Left renal cortex interstitium (tissue), 4 donors: ENCODE results near the gene SFXN1. TPM values are rescaled to one million over a fixed set of nuclear protein-coding genes. Genes with fewer than 3 reads are reported as not detected.

Source experiments
- DNase-seq, 4 donors: peaks; one replicate each; pipeline ENCODE4 v3.0.0-alpha.2; 2013; ENCODE audit warnings: low read depth in 4 of 4, low spot score in 2 of 4, missing footprints in 1 of 4
- polyA plus RNA-seq, 4 donors: library from polyadenylated mRNA; unstranded; fragments of 120-200 nt; gene quantifications; one replicate each; pipeline ENCODE4 v1.2.1, GENCODE V29; 2013; ENCODE audit not compliant: insufficient read length in 4 of 4

The SFXN1 gene
- polyA plus RNA-seq, 4 donors = 31.5 to 56.0 (median 46.6) TPM

DNA sequence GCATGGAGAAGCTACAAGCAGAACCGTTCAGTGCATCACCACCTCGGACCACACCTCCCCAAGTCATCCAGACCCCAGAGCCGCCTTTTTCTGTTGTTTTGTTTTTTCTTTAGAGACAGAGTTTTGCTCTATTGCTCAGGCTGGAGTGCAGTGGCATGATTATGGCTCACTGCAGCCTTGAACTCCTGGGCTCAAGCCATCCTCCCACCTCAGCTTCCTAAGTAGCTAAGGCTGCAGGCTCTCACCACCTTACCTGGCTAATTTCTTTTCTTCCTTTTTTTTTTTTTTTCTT lies 13.5 kb upstream of the SFXN1 start:
- DNase-seq = no peak

DNA sequence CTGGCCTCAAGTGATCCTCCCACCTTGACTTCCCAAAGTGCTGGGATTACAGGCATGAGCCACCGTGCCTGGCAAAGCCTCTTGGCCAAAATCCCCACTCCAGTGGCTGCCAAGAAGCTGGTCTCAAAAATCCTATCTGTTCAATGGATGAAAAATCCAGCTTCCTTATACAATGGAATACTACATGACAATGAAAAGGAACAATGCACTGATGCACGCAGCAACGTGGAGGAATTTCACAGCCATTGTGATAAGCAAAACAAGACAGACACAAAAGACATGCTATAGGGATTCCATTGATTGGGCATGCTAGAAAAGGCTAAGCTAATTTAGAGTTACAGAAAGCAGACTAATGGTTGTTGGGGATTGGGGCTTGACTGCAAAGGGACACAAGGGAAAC lies 13.1 kb upstream of the SFXN1 start:
- DNase-seq = no peak

DNA sequence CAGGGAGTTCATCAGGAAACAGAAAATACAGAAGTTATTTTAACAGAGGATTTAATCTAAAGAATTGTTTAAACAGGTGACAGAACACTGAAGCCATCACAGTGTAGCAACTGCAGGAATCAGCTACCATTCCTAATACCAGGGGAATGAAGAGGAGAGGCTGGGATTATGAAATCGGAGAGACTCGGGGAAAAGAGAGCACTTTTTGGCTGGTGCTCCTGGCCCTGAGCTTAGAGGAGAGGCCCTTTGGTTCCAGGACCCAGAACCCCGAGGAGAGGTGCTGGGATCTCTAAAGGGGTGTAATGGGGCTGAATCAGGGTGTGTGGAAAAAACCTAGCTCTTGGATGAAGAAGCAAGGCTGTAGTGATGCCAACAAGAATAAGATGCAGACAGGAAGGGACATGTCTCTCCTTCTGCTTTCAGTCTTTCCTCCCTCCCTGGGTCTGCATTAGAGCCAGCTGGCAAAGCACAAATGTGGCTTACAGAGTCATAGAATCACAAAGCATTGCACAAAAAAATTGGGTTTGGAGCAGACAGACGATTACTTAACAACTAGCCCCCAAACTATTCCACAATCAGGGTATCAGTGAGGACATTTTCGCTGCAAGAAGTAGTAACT lies 11.6 kb upstream of the SFXN1 start:
- DNase-seq = no peak

DNA sequence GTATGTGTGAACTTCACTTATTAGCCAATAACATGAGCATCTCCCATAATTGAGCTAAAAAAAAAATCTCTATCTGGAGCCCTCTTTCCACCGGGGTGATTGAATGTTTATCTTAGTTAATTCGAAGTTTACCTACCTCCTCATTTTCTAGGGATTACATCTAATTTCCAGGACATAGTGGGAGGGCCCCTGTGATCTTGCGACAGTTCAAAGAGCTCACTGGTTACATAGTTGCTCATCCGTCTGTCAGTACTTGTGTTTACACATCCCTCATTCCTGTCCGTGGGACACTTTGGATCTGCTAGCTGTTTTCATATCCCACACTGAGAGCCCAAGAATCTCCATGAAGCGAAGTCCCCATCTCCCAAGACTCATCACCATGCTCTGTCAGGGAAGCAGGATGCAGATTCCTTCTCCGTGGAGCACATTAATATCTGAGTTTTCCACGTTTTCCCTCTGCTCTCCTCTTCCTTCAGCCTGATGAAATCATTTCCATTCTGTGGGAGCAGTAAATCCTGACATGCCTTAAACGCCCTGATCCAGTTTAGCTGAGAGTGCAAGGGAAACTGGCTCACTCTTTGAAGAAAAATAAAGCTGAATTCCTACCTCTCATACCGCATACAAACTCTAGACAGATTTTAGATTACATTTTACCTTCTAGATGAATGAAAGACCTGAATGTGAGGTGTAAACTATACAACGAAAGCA lies 10.2 kb upstream of the SFXN1 start:
- DNase-seq = no peak

DNA sequence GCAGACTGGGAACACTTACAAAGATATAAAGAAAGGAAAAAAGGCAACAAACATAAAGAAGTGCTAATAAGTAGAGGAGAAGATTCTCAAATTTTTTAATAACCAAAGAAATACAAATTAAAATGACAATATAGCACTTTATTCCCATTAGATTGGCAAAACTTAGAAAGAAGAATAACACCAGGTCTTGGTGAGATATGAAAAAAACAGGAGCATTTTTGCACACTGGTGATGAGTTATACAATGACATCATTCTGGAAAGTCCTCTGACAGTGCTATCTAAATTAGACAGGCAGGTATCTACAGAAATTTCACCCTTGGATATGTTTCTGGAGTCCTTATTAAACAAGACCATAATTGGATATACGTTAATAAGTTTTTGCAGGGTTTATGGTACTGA lies 9.5 kb upstream of the SFXN1 start:
- no peak for DNase-seq

DNA sequence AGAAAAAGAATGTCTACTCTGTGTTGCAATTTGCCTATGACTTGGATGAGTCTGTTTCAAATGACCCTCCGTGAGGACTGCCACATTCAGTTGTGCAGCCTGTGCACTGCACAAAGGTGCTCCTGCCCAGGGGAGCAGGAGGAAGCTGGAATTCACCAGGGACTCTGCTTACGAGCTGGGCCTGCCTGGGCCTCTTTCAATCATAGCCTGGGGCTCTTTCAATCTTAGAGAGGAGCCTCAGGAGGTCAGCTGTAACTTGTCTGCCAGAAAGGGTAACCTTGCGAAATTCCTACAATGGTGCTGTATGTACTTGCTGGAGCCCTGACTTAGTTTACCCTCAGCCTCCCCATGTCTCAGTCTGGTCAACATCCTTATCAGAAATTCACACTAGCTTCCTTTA lies 8.4 kb upstream of the SFXN1 start:
- no peak for DNase-seq

DNA sequence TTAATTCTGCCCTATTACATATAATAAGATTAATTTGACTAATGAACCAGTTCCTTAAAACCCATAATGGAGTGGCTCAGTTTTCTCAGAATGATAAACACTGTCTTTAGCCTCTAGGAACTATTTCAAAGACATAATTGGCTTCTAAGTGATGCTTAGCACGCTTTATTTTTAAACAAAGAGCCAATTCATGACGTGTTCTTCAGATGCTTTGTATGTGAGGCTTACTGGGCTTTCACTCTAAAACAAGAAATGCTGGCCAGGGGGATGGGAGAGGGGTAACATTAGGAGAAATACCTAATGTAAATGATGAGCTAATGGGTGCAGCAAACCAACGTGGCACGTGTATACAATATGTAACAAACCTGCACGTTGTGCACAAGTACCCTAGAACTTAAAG lies 7.6 kb upstream of the SFXN1 start:
- DNase-seq = no peak

DNA sequence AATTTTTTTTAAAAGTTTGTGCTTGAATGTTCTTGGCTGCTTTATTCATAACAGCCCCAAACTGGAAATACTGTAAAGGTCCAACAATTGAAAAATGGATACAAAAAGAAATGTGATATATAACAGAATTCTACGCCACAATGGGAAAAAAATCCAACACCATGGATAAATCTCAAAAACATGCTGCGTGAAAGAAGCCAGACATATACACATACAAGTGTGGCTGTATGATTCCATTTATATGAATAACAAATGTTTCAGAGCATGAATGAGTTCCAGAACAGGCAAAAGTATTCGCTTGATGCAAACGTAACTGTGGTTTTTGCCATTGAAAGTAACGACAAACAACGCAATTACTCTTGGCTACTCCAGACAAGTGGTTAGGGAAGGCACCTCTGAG lies 7.2 kb upstream of the SFXN1 start:
- no peak for DNase-seq

DNA sequence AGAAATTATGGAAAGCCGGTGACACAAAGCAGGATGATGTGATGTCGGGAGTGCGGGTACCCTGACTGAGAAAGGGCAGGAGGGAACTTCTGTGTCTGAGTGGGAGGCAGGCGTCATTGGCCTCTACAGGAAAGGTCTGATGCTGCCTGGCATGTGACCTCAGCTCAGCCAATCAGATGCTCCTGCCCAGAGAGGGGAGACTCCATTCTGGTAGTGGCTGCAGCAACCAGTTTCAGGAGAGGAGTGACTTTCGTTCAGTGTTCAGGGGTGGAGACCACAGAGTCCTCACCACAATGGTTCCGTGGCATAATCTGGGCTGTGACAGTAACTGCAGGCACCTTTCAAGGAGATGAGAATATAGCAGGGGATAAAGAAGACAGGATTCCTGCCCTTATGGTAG lies 6.7 kb upstream of the SFXN1 start:
- DNase-seq = no peak

DNA sequence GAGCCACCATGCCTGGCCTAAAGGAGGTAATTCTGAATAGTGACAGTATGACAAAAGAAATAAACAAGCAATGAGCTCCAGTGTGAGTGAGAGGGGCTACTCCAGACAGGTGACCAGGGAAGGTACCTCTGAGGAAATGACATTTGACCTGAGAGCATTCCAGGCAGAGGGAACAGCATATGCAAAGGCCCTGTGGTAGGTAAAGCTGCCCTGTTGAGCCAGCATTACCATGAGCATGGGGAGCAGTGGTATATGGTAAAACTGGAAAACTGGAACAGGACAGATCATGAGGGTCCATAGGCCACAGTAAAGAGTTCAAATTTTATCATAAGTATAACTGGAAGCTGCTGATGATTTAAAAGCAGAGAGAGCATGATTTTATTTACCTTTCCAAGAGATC lies 6.0 kb upstream of the SFXN1 start:
- no peak for DNase-seq

DNA sequence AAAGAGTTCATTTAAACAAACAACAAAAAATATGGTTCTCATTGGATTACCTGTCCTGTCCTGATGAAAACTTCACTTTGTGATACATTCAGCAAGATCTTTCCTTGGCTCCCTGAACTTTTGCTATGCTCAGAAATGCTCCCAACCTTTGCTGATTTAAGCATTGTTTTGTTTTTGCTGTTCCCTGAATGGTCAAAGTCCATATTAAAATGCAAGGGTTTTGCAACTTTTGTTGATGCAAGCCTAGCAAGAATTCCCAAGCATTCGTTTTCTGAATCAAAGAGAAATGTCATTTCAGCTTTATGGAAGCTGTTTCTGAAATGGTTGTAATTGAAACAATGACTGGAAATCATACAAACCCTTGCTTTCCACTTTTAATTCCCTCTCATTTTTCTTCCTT lies 3.1 kb upstream of the SFXN1 start:
- DNase-seq = no peak

DNA sequence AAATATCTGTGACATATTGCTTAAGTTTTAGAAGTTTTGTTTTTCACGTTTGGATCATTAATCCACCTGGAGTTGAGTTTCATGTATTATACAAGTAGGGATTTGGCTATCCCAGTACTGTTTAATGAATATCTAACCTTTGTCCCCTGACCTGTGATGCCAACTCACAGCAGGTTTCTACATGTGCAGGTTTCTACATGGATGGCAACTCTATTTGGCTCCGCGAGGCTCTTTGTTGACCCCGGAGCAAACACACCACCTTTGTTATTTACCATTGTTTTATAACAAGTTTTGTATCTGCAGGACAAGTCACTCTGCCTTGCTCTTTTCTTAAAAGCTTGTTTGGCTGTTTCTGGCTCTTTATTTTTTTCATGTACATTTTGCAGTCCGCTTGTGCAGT lies 920 bp upstream of the SFXN1 start:
- no peak for DNase-seq

DNA sequence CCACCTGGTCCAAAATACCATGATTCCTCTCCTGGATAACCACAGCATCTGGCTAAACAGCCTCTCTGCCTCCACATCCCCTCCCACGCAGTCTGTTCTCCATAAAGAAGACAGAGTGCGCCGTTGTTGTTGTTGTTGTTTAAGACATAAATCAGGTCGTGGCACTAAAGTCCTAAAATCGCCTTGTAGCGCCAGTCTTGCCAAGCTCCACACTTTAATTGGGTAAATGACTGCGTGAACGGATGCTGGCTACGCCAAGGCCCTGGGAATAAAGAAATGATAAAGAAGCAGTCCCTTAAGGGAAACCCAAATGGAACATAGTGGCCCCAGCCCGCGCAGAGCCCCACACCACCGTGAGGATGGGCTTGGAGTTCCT lies 364 bp upstream of the SFXN1 start:
- peak in 1 of 4 donors; percentile 16 for DNase-seq

DNA sequence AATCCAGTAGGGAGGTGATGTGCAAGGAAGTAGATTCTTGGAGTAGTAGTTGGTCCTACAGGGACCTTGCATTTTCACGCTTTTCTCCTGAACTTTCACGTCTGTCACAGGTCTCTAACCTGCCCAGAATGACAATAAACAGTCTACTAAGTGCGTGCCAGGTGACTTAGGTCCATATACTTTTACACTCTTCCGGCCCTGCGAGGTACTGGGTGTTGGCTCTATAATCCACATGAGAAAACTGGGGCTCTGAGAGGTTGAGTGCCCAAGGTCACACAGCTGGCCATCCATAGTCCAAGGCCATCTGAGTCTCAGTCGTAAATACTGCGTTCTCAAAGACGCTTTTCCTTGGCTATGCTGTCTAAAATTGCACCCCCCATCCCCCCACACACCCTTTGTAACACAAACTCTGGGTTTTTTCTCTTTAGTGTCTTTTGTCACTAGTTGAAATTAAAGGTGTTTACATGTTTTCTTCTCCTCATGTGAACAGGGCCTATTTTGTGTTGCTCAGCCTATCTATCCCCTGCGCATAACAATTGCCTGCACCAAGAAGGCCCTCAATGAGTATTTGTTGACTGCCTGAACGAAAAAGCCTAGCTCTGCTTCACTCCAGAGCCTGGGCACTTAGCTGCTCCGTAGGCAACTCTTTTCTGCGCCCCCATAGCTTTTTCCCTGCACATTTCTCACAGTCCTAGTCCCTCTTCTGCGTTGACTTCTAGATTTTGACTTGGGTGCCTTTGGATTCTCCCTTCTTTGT lies 943 bp downstream of the SFXN1 start:
- no peak for DNase-seq

DNA sequence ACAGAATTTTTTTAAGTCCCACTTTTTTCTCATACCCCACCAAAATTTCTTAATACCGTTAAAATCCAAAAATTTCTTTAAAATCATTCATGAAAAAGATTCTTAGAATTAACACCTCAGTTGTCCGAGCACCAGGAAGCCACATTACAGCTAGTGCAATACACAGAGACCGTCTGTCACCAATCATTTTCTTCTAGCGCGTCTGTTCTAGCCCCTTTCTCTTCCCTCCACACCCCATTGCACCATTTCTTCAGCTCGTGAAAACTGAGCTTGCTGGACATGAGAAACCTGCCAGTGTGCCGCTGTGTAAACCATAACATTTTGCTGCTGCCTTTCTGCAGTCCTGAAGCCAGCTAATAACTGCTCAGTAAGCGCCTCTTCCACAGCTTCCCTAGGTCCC lies 5.0 kb downstream of the SFXN1 start:
- no peak for DNase-seq

DNA sequence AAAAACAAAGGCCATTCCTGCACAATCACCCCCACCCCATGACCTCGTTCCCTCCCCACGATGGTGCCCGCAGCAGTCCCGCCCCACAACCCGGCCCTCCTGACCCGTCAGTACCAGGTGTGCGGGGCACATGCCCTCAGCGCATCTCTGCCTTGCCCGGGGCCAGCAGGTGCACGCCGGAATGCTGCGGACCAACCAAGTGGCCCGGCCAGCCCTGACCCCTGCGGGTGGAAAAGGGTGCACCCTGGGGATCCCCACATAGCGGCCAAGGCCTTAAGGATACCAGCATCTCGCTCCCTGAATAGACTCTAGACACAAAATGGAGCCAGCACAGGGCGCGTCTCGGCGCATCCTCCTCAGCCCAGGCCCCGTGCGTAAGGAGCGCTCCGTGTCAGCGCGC lies 6.0 kb downstream of the SFXN1 start:
- no peak for DNase-seq

DNA sequence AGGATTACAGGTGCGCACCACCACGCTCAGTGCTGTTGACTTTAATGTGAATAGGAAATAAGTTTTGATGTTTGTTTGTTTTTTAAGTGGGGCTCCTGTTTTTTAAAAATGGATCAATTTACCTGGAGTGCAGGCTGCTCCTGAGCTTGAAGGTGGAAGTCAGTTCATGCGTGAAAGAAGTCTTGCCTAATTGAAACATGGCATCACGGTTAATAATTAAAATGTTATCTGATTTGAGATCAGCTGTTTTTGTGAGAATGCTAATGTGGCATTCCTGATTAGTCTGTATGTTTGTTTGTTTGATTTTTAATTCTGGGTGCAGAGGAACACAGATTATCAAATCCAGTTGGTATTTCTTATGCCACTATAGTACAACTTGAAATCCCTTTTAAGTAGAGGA lies 6.5 kb downstream of the SFXN1 start:
- peak in 1 of 4 donors; percentile 16 for DNase-seq

DNA sequence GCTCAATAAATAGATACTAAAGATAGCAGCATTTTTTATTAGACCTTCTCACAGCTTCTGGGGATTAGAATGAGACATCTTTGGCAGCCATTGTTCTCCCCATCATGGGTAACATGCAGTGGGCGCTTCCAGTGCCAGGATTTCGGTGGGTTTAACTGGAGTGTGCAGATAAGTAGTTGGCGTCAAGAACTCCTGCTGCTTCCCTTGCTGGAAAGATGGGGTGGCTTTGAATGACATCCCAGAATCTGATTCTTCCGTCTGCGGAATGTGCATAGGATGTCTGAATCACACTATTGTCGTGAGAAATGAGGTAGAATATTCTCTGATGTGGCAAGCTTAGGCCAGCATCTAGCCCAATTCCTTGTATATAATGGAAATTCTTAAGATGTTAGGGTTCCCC lies 7.3 kb downstream of the SFXN1 start:
- DNase-seq = no peak

DNA sequence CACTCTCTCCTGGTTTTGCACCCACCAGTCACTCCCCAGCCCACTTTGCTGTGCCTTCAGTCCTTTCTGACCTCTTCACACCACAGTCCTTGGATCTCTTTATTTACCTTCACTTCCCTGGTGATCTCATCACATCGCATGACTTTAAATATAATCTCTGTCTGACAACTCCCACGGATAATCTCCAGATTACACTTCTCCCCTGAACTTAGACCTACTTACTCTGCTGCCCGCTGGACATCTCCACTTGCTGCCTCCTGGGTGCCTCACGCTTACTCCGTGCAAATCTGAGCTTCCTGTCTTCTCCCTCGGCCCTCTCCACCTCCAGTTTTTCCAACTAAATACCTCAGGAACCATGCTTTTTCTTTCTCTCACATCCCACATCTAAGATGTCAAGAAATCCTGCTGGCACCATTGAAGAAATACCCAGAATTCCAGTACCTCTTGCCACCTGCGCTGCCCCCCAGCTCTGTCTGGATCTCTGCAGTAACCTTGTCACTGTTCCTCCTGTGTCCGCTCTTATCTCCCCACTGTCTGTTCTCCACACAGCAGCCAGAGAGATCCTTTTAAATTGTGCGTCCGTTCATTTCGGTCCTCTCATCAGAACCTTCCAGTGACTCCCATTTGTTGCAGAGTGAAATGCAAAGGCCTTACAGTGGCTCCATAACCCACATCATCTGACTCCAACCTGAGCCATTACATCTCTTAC lies 9.3 kb downstream of the SFXN1 start:
- DNase-seq = no peak

DNA sequence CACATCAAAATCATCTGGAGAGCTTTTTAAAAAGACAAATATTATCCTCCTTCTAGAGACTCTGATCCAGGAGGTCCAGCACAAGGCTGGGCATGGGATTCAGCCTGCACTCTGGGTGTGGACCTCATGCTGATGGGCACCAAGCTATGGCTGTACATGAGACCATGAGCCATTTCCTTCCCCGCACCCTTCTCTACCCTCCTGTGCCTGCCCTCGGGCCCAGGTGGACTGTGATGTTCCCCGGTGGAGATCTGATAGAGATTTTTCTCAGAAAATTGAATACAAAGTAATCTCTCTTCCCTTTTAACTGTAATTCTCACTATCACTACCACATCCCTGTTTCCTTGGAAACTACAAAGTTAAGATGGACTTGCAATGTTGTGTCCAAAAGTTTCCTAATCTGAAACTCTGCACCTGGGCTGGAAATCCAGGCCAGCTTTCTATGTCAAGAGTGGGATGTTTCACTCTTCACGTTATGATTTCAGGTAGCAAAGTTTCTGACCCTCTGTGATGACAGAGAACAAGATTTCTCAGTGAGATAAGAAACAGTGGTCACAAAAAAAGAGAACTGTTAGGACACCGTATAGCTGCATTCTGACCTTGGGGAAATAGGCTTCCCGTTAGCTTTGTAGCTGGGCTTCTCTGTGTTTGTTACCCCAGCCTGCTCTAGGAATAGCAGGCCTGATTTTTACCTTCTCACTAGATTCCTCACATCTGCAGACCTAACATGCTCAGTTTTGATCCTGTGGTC lies 11.5 kb downstream of the SFXN1 start:
- DNase-seq = no peak

DNA sequence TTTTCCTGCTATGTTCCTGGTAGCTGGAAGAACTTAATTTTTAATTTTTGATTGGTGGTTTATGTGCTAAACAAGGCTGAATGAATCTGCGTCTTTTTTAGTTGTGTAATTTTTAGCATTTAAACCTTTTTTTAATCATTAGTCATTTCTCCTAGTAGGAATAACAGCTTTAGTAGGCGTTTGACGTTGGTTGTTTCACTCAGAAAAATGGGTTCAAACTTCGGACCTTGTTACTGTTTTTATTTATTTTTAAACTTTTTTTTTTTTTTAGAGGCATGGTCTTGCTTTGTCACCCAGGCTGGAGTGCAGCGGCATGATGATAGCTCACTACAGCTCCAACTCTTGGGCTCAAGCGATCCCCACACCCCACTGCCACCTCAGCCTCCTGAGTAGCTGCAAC lies 12.9 kb downstream of the SFXN1 start:
- DNase-seq = no peak
